GM12878 (cell line): Measurements from ENCODE around the gene OOSP3. TPM values are rescaled to one million over a fixed set of nuclear protein-coding genes. Genes with fewer than 3 reads are reported as not detected.

Source experiments
- ATAC-seq: fragments of 200-7000 bp; cut with Tn5 transposase; 3 replicates; pipeline ENCODE4 v1.9.1; 2020; ENCODE audit warnings: mild to moderate bottlenecking, moderate library complexity
- BruUV-seq: library from RNA; stranded (reverse); fragments of 400-500 nt; replicated peaks from 2 replicates; lab custom pipeline; 2021; lab: Mats Ljungman, UMichigan
- CTCF ChIA-PET: fragments of 300-600 bp; sonication (Branson Sonifier 250); formaldehyde crosslinking; extraction: SDS; loops from one replicate; lab custom pipeline; 2021; ENCODE audit warnings: inconsistent platforms; lab: Yijun Ruan, JAX
- POLR2A ChIA-PET: fragments of 350-600 bp; formaldehyde crosslinking; extraction: SDS; loops from one replicate; lab custom pipeline; 2021; ENCODE audit warnings: inconsistent platforms; lab: Charles Lee
- RAD21 ChIA-PET: fragments of 300-600 bp; sonication (Branson Sonifier 250); formaldehyde crosslinking; loops from one replicate; lab custom pipeline; 2023; ENCODE audit warnings: antibody characterized with exemption; ENCODE audit not compliant: unreplicated experiment; lab: Charles Lee
- SMC1A ChIA-PET: fragments of 300-600 bp; sonication (Branson Sonifier 250); formaldehyde crosslinking; loops from one replicate; lab custom pipeline; 2023; ENCODE audit not compliant: unreplicated experiment, uncharacterized antibody; lab: Charles Lee
- DNase-seq: peaks from one replicate; pipeline ENCODE4 v3.0.0-alpha.2; 2011; ENCODE audit warnings: low read depth, low spot score
- FAIRE-seq: peaks from 3 replicates; lab custom pipeline; 2011; peaks lifted over from hg19 to GRCh38; lab: Jason Lieb, UNC
- H2AFZ ChIP-seq: 2 replicates; pipeline ENCODE4 v1.6.0; 2011; ENCODE audit warnings: low read depth, low read length, control low read depth; ENCODE audit not compliant: control insufficient read depth
- H3K27ac ChIP-seq: 2 replicates; pipeline ENCODE4 v1.5.1; 2011; ENCODE audit warnings: control low read depth; ENCODE audit not compliant: control insufficient read depth, insufficient read depth
- H3K27me3 ChIP-seq, 2 experiments: replicated peaks in 1 of 2; 2 replicates each; pipeline versions ENCODE4 v1.6.0 to v1.6.1; 2011; ENCODE audit warnings: low read length in 1 of 2; ENCODE audit not compliant: control insufficient read depth in 2 of 2, insufficient read depth in 2 of 2
- H3K36me3 ChIP-seq, 2 experiments: 2 replicates each; pipeline ENCODE4 v1.5.1; 2011; ENCODE audit warnings: low read length in 1 of 2; ENCODE audit not compliant: control insufficient read depth in 2 of 2, insufficient read depth in 2 of 2
- H3K4me1 ChIP-seq: 2 replicates; pipeline ENCODE4 v1.6.1; 2011; ENCODE audit warnings: mild to moderate bottlenecking, low read length, moderate library complexity, mixed read lengths; ENCODE audit not compliant: control insufficient read depth, insufficient read depth
- H3K4me2 ChIP-seq: 2 replicates; pipeline ENCODE4 v1.6.0; 2011; ENCODE audit warnings: control low read depth; ENCODE audit not compliant: control insufficient read depth, insufficient read depth
- H3K4me3 ChIP-seq: fragments of 200-600 bp; sonication (generic); 2 replicates; pipeline ENCODE4 v1.5.1; 2016
- H3K79me2 ChIP-seq: 2 replicates; pipeline ENCODE4 v1.6.0; 2011; ENCODE audit warnings: low read length; ENCODE audit not compliant: control insufficient read depth, insufficient read depth
- H3K9ac ChIP-seq: 2 replicates; pipeline ENCODE4 v1.8.0; 2011; ENCODE audit warnings: low read length, control low read depth, mixed read lengths; ENCODE audit not compliant: control insufficient read depth, insufficient read depth
- H3K9me3 ChIP-seq: replicated peaks from 3 replicates; pipeline ENCODE4 v1.5.1; 2011; ENCODE audit warnings: mild to moderate bottlenecking, low read length; ENCODE audit not compliant: control insufficient read depth, insufficient read depth
- H4K20me1 ChIP-seq: 2 replicates; pipeline ENCODE4 v1.6.0; 2011; ENCODE audit not compliant: control insufficient read depth, insufficient read depth
- ELK1 ChIP-seq: IDR thresholded peaks from 2 replicates; pipeline ENCODE4 v1.6.1; 2012; ENCODE audit warnings: low read depth, low read length, improper control_type of control experiment
- FOXM1 ChIP-seq: IDR thresholded peaks from 2 replicates; pipeline ENCODE4 v1.6.1; 2012; ENCODE audit warnings: low read depth, mild to moderate bottlenecking, inconsistent platforms, low read length, moderate library complexity
- RELA ChIP-seq: fragments of 450-650 bp; IDR thresholded peaks from 2 replicates; pipeline ENCODE4 v1.8.0; 2014; ENCODE audit warnings: borderline replicate concordance; ENCODE audit not compliant: partially characterized antibody
- SUPT20H ChIP-seq: IDR thresholded peaks from 2 replicates; pipeline ENCODE4 v1.6.1; 2011; ENCODE audit warnings: low read depth, mild to moderate bottlenecking, low read length, moderate library complexity, borderline replicate concordance; ENCODE audit not compliant: control insufficient read depth
- TCF7 ChIP-seq: IDR thresholded peaks from 2 replicates; pipeline ENCODE4 v1.6.1; 2014; ENCODE audit warnings: antibody characterized with exemption, borderline replicate concordance
- ZBTB4 ChIP-seq: fragments of 450-650 bp; formaldehyde crosslinking; IDR thresholded peaks from 2 replicates; pipeline ENCODE4 v1.4.0; 2022; ENCODE audit warnings: mild to moderate bottlenecking, moderate library complexity
- ZNF592 ChIP-seq: fragments of 450-650 bp; IDR thresholded peaks from 2 replicates; pipeline ENCODE4 v1.6.1; 2017; ENCODE audit warnings: mild to moderate bottlenecking, moderate library complexity
- ZNF622 ChIP-seq: fragments of 450-650 bp; IDR thresholded peaks from 2 replicates; pipeline ENCODE4 v1.6.1; 2017; ENCODE audit warnings: mild to moderate bottlenecking, inconsistent platforms
- ZSCAN29 ChIP-seq: fragments of 450-650 bp; IDR thresholded peaks from 2 replicates; pipeline ENCODE4 v1.6.1; 2017; ENCODE audit warnings: mild to moderate bottlenecking, moderate library complexity
- WGBS: methylation state at CpG from one replicate; pipeline ENCODE4 v1.1.6; 2016; ENCODE audit warnings: low lambda C conversion rate; ENCODE audit not compliant: insufficient replicate concordance, insufficient coverage; ENCODE audit errors: missing lambda C conversion rate; 5-methylcytosine and 5-hydroxymethylcytosine counted together
- in situ Hi-C: fragments of 300-500 bp; cut with MboI; formaldehyde crosslinking; loops from 9 replicates; pipeline ENCODE4 v1.14.3; 2018; ENCODE audit warnings: mixed read lengths
- intact Hi-C: fragments of 100-400 bp; cut with micrococcal nuclease; formaldehyde crosslinking; loops from one replicate; pipeline ENCODE4 v1.14.2; 2022; ENCODE audit not compliant: unreplicated experiment
- polyA plus RNA-seq, 11 experiments: library from polyadenylated mRNA; depleted of rRNA in 4 of 11; unstranded in 6 of 11; stranded (reverse) in 5 of 11; fragments of >200 nt; fragmentation: Nextera tagmentation in 4 of 11; fragmentation: Illumina TruSeq in 1 of 11; extraction: Ambion mirVana in 4 of 11; extraction: Trizol in 1 of 11; gene quantifications; 1 replicate in 1 of 11; 2 replicates in 10 of 11; pipeline versions ENCODE4 v1.2.1 to v1.2.3, GENCODE V29; 2011 to 2016; ENCODE audit warnings: inconsistent platforms in 2 of 11, missing spikeins in 2 of 11, low read depth in 1 of 11
- total RNA-seq, 4 experiments: library from RNA; depleted of rRNA in 3 of 4; stranded (reverse); fragments of >200 nt in 3 of 4; fragmentation: Illumina TruSeq in 1 of 4; extraction: Trizol in 1 of 4; gene quantifications; 2 replicates each; pipeline versions ENCODE4 v1.2.1 to v1.2.3, GENCODE V29; 2013 to 2021
- TF ChIP-seq, protein P1 (sequence below): fragments of 450-650 bp; IDR thresholded peaks from 2 replicates; pipeline ENCODE4 v1.6.1; 2016; ENCODE audit warnings: mild to moderate bottlenecking
- TF ChIP-seq, protein P2 (sequence below): fragments of 450-650 bp; IDR thresholded peaks from 2 replicates; pipeline ENCODE4 v1.6.1; 2017; ENCODE audit warnings: antibody characterized with exemption, mild to moderate bottlenecking, moderate library complexity

The OOSP3 gene
- total and polyA plus RNA-seq, 10 of the 15 experiments (the other 5 are each of a cell fraction or from before 2014, with no cell fraction given), result 0.07 TPM; not detected in 9

DNA sequence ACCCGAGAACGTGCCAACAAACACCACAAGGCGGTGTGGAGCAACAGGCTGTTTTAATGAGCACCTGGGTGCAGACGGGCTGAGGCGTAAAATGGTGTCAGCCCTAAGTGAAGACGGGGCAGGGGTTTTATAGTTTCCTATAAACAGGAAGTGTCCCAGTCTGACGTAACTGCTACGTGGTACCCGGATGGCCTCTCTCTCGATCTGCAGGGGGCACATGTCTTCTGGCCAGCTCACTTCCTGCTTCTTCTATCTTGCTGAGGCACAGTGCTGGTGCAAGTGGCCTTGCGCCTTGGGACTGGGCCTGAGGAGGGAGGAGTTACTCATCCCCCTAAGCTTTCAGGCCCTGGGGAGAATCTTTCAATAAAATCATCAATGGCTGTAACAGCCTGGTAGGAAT lies 20.9 kb downstream of the OOSP3 start:
- POLR2A ChIA-PET, result no interaction called here
- Histone ChIP-seq H3K27me3 (no peaks in the 10 kb centered on the region), H3K36me3 (no peaks in the 10 kb centered on the region), H3K9me3 (no peaks in the 10 kb centered on the region), H3K4me2 (no peak overlapping the region), H3K27ac (no peak overlapping the region), H3K79me2 (no peaks in the 10 kb centered on the region), H3K4me1 (no peaks in the 10 kb centered on the region), H3K9ac (no peak overlapping the region), H3K4me3 (no peak overlapping the region), H2AFZ (no peak overlapping the region), H4K20me1 (no peaks in the 10 kb centered on the region)
- CTCF ChIA-PET, result no interaction called here
- in situ Hi-C loops (no loop called here), intact Hi-C loops (no loop called here)
- WGBS, result 40% methylated on average over 11 of the region's 11 CpGs
- no TSS peak for BruUV-seq
- SMC1A ChIA-PET, result no interaction called here
- ATAC-seq (no peak), DNase-seq (no peak), FAIRE-seq (no peak)
- RAD21 ChIA-PET, result no interaction called here
- TF ChIP-seq RELA, result no peak
- TF ChIP-seq, protein P1, sequence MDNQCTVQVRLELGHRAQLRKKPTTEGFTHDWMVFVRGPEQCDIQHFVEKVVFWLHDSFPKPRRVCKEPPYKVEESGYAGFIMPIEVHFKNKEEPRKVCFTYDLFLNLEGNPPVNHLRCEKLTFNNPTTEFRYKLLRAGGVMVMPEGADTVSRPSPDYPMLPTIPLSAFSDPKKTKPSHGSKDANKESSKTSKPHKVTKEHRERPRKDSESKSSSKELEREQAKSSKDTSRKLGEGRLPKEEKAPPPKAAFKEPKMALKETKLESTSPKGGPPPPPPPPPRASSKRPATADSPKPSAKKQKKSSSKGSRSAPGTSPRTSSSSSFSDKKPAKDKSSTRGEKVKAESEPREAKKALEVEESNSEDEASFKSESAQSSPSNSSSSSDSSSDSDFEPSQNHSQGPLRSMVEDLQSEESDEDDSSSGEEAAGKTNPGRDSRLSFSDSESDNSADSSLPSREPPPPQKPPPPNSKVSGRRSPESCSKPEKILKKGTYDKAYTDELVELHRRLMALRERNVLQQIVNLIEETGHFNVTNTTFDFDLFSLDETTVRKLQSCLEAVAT, result no peak
- no peak for TF ChIP-seq ZNF592
- no peak for TF ChIP-seq ZNF622
- no peak for TF ChIP-seq ZSCAN29
- no peak for TF ChIP-seq ZBTB4 (CRISPR knock-in tag)
- no peak for TF ChIP-seq FOXM1
- no peak for TF ChIP-seq TCF7
- no peak for TF ChIP-seq ELK1
- TF ChIP-seq, protein P2, sequence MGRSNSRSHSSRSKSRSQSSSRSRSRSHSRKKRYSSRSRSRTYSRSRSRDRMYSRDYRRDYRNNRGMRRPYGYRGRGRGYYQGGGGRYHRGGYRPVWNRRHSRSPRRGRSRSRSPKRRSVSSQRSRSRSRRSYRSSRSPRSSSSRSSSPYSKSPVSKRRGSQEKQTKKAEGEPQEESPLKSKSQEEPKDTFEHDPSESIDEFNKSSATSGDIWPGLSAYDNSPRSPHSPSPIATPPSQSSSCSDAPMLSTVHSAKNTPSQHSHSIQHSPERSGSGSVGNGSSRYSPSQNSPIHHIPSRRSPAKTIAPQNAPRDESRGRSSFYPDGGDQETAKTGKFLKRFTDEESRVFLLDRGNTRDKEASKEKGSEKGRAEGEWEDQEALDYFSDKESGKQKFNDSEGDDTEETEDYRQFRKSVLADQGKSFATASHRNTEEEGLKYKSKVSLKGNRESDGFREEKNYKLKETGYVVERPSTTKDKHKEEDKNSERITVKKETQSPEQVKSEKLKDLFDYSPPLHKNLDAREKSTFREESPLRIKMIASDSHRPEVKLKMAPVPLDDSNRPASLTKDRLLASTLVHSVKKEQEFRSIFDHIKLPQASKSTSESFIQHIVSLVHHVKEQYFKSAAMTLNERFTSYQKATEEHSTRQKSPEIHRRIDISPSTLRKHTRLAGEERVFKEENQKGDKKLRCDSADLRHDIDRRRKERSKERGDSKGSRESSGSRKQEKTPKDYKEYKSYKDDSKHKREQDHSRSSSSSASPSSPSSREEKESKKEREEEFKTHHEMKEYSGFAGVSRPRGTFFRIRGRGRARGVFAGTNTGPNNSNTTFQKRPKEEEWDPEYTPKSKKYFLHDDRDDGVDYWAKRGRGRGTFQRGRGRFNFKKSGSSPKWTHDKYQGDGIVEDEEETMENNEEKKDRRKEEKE, result no peak
- TF ChIP-seq SUPT20H, result no peak
